Brain pericyte (primary cell): ENCODE data around the gene TGOLN2.
"Not testable (repeated sequence)": the region's sequence is repeated elsewhere in the genome, so short reads cannot be mapped to it uniquely, and the experiment has no call there.

Experiments used
- DNase-seq: peaks from one replicate; pipeline ENCODE4 v3.0.0-alpha.2; 2012; ENCODE audit warnings: low read depth, low spot score

TGOLN2 gene

DNA sequence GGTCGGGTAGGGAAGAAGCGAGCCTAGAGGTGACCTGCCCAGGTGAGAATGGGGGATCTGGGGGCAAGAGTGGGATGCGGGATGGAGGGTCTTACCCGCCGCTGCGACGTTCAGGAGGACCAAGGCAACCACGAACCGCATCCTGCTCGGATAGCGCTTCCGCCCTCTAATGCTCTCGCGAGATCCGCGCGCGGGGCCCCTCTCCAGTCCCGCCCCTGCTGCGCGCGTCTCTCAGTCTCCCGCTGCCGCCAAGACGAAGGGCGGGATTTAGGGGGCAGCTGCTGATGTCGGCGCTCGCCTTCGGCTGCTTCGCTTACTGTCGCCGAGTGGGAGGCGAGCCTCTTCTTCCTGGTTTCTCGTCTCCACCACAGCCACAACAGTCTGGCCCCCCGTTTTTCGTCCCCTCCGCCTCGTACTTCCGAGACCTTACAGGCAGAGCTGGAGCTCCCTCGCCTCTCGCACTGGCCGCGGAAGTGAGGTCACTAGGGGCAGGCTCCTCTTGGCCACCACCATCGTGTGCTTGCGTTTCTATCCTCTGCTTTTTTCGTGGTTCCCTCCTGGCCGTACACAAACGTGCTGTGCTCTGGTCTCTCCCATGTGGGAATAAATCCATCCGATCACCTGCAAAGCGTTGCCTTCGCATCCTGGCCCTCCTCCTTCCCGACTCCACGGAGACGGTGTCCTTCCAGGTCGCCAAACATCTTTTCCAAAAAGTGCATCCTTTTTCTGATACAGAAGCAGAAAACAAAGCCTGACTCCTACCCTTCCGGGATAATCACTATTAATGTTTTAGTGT lies at the start of gene TGOLN2:
Gene TGOLN2, minus strand, starts transcription at position 168 of the 796 bp plus-strand sequence. Its CDS starts 27 bp downstream, at position 141.
- DNase-seq: peak; percentile 59

DNA sequence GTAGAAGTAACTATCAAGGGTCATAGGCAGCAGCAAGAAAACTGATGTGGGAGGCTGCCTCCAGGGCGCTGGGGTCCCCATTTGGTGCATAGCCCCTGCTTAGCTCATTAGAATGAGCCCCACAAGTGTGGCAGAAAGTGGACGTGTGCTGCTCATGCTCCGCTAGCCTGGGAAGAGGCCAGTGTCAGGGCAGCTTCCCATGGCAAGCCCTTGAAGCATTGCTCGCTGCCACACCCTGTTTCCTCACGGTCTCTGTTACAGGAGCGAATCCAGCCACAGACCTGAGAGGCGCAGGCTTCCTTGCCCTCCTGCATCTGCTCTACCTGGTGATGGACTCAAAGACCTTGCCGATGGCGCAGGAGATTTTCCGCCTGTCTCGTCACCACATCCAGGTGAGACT lies 49.3 kb upstream of the TGOLN2 start:
- DNase-seq: no peak

DNA sequence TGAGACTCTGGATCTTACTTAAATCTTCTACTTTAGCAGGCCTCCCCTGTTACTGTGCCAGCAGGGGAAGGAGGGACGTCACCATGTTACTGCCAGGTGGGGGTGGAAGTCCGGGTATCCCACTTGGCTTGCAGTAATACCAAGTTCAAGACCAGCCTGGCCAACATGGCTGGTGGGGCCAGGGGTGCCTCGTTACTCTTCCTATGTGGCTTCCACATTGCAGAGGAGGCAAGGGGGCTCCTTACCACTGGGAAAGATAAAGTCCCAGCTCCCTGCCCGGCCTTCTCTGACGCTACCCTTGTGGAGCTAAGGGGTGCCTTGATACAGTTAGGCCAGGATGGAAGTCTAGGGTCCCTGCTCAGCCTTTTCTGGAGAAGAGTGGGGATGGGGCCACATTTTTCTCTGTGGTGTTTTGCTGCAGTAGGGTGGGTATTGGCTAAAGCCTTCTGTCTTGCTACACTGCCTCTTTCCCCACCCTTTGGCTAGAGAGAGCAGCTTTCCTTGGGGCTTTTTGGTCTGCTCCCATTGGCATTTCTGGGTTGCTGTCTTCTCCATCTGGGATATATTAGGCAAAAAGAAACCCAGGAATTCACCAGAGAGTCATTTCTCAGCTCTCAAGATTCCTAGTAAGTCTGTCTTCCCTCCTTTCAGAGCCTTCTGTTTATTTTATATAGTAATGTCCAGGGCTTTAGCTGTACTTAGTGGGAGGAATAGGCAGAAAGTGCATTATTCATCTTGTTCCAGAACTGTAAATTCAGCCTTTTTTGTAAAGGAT lies 48.7 kb upstream of the TGOLN2 start:
- no peak for DNase-seq

DNA sequence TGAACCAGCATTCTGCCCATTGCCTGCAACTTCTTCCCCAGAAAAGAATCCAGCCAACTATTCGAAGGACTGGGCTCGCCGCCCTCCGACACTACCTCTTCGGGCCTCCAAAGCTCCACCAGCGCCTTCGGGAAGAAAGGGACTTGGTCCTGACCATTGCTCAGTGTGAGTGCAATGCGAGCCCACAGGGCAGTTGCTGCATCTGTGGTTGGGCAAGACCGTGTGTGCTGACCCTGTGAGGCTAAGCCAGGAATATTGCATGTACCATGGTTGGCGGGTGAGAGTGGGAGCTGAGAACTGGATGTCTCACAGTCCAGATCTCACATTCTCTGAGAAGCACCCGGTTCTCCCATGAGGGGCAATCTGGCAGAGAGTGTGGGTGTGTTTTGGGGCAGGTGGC lies 43.3 kb upstream of the TGOLN2 start:
- DNase-seq: no peak

DNA sequence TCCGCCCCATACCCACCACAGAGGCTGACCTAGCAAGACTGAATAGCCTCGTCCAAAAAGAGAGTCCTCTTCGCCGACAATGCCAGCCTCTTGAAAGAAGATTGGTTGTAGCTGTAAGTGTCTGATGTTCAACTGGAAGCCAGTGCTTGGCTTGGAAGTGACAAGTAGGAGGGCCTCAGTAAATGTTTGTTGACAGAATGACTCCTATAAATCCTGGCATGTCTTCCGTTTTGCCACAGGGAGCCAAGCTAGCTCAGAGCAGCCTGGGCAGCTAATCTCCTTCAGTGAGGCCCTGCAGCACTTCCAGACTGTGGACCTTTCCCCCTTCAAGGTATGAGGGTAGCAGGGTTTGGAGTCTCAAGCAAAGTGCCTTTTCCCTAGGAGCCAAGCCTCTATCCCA lies 41.7 kb upstream of the TGOLN2 start:
- no peak for DNase-seq

DNA sequence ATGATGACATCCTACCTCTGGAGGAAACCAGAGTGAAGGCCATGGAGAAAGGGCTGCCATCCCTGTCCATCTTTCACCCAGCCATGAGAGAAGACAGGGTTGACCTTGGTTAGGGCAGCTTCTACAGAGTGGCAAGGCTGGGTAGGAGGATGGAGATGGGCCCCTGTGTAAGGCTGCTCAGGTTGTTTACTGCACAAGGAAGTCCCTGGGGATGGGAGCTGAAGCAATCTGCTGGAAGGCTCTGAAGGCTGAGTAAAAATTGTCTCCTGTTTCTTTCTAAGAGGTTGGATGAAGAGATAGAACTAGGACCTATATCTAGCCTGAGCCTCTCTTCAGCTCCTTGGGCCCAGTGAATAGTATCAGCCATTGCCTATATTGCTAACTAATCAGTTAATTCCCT lies 41.1 kb upstream of the TGOLN2 start:
- DNase-seq: no peak

DNA sequence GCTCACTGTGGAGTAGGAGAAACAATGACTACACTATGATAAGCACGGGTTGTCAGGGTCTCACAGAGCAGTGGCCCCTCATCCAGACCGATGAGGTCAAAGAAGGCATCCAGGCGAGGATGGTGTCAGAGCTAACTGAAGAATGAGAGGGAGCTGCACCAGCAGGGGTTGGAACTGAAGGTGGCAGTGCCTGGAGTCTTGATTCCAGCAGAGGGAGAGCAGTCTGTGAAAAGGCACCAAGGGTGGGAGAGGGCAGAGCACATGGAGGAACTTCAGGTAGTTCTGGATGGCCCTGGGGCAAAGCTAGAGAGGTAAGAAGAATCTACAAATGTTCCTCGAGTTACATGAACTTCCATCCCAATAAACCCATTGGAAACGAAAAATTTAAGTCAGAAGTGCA lies 39.4 kb upstream of the TGOLN2 start:
- no peak for DNase-seq

DNA sequence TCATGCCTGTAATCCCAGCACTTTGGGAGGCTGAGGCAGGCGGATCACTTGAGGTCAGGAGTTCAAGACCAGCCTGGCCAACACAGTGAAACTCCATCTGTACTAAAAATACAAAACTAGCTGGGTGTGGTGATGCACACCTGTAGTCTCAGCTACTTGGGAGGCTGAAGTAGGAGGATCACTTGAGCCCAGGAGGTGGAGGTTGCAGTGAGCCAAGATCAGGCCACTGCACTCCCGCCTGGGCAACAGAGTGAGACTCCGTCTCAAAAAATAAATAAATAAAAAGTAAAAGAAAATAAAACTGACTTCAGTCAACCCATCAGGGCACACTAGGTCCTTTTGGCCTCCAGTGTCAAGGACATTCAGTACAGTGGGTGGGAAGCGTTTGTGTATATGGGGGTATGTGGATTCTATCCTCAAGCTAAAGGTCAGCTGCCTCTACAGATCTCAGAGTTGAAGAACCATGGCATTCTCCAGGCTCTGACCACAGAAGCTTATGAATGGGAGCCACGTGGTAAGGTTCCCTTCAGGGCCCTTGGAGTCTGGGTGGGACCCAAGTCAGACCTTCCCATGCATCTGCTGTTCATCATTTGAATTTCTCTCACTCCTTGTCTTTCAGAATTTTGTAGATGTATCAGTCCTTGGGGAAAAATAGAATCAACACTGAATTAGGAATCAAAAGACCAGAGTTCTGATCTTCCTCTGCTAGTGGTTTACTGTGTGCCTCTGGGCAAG lies 35.0 kb upstream of the TGOLN2 start:
- DNase-seq: not testable (repeated sequence)

DNA sequence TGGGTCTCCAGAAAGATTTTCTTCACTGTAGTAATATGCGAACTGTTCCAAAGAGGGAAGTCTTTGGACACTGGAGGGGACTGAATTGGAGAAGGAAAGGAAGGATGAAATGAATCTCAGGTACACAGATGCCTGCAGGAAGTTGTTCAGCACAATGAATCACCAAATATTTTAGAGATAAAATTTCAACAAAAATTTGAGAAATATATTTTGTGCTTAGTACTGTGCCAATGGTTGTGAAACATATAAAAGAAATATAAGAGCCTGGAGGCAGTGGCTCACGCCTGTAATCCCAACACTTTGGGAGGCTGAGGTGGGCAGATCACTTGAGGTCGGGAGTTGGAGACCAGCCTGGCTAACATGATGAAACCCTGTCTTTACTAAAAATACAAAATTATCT lies 29.9 kb upstream of the TGOLN2 start:
- DNase-seq: no peak

DNA sequence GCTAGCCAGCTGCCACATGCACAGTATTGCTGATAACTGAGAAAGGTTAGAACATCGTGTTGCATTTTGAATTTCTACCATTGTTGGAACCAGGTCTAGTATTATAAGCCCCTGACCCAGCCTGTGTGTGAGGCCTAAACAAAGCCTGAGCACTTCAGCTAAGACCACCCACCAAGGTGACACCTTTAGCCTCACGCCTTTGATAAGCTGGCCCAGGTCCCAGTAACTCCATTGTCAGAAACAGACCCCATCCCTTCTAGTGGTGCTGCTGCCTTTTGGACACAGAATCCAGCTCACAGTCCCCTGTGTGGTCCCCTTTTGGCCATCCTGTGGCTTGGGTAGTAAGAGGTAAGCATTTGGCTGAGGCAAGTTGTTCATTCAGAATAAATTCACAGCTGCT lies 28.4 kb upstream of the TGOLN2 start:
- DNase-seq: no peak

DNA sequence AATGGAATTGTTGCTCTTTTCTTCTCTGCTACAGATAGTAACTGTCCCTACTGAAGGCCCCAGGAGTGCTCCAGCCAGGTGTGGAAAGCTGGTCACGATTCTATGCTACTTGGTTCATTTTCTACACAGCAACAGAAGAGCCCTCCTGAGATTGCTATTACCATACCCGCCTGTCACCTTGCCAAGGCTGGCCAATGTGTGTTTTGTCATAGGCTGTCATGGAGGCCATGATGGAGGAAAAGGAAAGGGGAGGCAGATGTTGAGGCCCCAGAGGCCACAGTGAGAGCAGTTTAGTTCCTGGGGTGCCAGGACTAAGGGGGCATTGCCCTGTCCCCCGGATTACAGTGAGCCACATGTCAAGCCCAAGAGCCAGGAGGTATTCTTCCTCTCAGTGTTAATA lies 27.7 kb upstream of the TGOLN2 start:
- no peak for DNase-seq

DNA sequence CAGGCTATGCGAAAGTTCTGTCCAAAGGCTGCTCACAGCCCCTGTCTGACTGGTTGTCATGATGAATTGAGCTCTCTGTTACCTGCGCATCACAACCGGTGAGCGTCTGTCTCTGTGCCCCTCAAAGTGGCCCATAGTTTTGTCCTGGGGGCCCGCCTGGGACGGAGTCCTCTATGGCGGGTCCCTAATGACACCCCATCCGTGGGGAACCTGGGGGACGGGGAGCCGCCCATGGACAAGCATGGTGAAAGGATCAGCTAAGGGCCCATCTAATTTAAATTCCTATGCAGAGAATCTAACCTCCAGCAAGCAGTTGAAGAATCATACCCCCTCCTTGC lies 27.3 kb upstream of the TGOLN2 start:
- no peak for DNase-seq

DNA sequence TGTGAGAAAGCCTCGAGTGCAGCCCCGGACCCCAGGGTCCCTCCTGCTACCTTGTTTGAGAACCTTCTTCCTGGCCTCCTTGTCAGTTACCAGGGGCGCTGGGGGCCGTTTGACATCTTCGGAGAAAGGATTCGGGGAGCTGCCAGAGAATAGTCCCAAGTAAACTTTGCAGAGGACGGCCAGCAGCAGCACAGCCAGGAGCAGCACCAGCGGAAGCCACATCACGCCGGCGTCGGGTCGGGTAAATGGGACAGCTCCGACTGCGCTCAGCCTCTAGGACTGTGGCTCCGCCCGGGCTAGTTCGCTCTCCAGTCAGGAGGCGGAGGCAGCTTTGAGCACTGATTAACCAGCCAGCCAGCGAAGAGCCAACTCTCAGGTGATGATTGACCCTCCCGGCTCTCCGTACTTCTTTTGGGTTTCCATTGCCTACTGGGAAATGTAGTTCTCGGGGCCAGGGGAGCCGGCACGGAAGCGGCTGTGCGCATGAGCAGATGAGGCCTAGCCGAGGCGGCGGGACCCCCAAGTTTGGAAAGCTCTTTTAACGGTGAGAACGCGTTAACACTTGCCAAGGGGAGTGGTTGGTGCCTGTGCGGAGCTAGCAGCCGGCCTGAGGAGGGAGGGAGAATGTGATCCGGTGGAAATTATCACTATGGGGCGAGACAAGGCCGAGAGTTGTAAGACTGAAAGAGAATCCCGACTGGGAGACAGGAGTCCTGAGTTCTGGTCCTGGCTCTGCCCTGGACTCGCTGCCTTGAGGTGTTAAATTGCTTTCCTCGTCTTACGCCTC lies 26.7 kb upstream of the TGOLN2 start, which contains the start of the genes ELMOD3 and RETSAT:
Gene ELMOD3, plus strand, starts transcription at position 484 of the 787 bp plus-strand sequence. CDS start 2,430 bp downstream, outside the sequence.
Gene RETSAT, minus strand, starts transcription at position 243 of the 787 bp plus-strand sequence. Its CDS starts 21 bp downstream, at position 222.
- peak; percentile 94 for DNase-seq

DNA sequence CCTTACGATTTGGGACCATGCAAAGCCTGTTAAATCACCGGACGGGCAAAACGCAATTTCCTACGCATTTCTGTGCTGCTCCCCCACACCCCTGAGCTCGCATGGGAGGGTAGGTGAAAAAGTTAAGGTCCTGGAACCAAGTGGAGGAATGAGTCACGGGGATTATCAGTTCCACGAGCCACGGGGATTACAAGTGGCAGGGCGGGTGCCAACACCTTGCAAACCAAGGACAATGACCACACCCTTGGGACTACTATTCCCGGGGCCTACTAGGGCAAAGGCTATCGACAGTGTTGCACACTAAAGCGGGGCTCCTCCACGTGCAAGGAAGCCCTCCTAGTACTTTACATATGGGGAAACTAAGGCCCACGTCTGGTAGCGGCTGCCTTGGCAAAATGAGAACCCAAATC lies 26.1 kb upstream of the TGOLN2 start:
- no peak for DNase-seq

DNA sequence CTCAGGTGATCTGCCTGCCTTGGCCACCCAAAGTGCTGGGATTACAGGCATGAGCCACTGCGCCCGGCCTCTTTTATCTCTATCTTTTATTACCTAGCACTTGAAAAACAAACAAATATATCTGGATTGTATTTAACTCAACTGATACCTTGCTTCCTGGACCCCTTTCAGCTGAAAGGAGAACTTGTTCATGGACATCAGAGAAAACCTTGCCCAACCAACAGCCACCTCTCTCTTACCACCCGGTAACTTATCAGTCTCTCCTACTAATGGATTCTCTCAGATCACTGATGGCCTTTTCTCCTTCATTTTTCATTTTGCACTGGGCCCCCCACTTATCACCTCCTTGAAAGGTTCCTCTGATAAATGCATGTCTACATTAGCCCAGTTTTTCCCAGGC lies 19.8 kb upstream of the TGOLN2 start:
- DNase-seq: no peak

DNA sequence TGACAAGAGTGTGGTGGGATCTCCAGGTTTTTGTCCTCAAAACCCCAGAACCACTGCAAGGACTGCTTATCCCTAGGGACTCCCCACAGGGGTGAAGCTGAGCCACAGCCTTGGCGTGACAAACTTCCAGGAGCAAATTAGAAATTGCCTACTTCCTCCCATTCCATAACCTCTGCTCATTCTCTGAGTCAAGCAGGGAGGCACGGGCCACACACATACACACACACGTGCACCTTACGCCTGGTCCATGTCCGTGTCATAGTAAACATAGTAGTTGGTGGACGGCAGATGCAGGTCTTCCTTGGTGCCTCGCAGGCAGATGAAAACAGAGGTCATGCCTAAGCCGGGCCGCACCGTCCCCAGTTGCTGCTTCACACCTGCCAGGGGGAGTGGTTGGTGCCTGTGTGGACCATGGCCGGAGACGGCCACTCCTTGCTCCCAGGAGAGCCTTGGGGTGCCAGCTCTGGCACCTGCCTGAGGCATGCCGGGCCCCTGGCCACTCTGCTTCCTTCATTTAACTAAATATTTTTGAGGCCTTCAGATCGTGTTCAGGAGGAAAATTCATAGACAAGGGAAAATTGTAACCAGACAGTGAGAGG lies 16.7 kb upstream of the TGOLN2 start:
- no peak for DNase-seq

DNA sequence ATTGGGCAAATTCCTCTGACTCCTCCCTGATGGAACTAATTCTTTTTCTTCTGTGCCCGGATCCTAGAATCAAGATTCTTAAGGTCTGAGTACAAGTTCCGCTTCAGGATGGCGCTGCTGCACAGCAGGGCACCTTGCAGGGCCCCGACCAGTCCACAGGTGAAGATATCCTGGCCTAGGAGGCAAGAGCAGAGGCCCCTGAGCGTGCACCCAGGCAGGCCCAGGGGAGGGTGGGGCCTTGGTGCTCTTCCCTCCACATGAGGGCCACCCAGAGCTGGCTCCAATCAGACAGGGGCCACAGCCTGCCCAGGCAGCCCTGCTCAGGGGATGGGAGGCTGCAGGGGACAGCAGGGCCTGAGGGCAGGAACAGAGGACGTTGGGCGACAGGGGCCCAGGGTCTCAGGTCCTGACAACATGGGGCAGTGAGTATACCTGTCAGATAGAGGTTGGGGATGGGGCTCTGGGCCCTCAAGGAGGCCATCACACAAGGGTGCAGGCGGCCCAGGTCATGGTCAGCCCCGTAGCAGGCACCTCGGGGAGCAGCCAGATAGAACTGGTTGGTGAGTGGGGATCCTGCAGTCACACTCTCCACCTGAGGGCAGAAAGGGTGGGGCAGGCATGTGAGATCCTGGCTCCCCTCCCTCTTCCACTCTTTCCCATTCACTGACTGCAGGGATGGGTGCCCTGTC lies 15.6 kb upstream of the TGOLN2 start:
- DNase-seq: not testable (repeated sequence)

DNA sequence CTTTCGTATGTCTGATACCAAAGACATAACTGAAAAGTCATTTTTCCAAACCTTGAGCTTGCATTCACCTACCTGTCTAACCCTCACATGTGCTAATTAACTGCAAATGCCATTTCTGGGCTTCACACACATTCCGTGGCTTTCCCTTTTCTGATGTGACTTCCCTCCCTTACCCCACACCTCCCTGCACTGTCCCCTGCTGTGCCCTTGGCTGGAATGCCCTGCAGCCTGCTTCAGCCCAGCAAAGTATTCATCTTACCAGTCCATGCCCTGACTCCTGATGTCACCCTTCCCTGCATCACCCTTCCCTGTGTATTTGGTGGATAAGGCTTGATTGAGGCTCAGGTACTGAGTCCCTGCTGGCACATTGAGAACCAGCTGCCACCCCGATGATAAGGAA lies 14.4 kb upstream of the TGOLN2 start:
- no peak for DNase-seq

DNA sequence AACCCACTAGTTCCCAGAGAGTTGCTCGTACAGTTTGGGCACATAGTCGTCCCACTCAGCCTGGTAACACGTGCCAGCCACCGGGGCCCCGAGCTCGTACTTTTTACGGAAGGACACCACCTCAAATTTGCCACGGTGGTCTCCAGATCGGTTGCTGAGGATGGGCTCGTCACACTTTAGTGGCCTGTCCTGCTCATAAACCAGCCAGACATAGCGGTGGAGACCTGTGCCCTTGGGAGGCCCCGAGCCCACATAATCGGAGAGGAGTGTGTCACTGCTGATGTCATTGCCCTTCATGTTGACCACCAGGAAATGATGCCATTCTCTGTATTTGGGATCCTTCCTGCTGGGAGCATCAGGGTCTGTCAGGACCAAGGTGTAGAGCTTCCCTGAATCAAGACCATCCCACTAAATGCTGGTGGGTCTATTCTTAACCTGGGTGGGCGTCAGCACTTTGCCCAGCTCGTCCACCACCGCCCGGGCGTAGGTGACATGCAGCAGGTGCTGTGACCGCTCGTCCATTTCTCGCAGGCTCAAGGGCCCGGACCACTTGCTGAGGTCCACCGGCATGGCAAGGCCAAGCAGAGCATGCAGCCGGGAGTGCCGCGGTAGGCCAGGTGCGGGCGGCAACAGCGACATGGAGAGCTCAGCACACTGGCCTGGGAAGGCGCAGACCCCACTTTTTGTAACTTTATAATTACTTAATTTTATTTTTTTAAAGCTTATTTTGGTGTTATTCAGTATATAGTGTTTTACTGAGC lies 13.7 kb upstream of the TGOLN2 start:
- no peak for DNase-seq
